Measurements from ENCODE around the gene MRGPRX4.

Gene MRGPRX4

DNA sequence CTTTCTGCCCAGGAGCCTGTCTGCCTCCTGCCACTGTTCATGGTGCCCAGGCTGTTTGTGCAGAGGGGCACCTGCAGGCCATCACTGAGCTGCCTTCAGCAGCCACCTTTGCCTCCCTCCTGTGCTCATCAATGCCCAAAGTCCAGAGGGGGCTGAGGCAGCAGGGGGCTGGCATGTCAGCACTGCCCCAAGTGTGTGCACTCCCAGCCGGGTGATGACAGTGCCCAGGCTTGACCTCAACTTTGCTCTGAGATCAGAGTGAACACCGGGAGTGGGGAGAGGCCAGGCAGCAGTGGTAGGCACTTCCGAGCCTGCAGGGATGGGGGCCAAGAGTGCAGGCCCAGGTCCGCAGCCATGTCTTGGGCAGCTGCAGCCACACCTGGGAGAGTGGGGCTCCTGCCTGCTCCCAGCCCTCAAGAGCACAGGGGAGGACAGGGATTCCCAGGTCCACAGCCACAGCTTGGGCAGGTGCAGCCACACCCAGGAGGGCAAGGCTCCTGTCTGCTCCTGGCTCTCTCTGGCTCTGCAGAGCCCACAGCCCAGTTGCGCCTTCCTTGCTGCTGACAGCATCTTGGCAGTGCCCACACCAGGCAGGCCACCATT, 48.7 kb downstream of the MRGPRX4 start:
- DNase-seq (ENCODE audit: low read depth): no peak

DNA sequence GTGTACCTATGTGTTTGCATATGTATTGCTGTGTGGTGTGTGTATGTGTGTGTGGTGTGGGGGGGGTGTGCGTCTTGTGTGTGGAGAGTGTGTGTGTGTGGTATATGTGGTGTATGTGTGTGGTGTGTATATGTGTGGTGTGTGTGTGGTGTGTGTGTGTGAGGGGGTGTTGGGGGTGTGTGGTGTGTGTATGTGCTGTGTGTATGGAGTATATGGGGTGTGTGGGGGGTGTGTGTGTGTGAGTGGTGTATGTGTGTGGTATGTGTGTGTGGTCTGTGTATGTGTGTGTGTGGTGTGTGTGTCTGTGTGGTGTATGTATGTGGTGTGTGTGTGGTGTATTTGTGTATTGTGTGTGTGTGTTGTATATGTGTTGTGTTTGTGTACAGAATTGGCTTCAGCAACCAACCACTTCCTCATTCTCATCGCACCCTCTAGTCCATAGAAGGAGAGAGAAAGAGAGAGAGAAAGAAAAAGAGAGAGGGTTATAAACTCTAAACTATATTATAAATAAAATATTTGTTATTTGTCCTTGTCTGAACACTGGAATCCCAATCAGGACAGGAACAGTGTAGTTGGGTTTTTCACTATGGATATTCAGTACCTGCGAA, 50.3 kb downstream of the MRGPRX4 start:
- DNase-seq (ENCODE audit: low read depth): no peak

Data from activated T-helper 9 cell treated with anti-CD3 and anti-CD28 coated beads, Interleukin-2, amount 50 U/mL, for 16 hours (primary cell).